ENCODE data around the gene ELP4.

ELP4 gene

GRCh38 chr11:31706357-31706756, 196.8 kb downstream of the ELP4 start:
- H3K9me3 ChIP-seq, result no peaks in the 10 kb centered on the region
- H3K27me3 ChIP-seq, result no peaks in the 10 kb centered on the region
- H3K4me1 ChIP-seq, result no peaks in the 10 kb centered on the region
- no peak for DNase-seq
- H3K4me3 ChIP-seq (ENCODE audit: low read depth, low read length), result no peak overlapping the region
- TF ChIP-seq CTCF (IDR thresholded peaks at IDR 0.05; ENCODE audit: low read depth, low read length), result no peak
- no peaks in the 10 kb centered on the region for H3K36me3 ChIP-seq

- H3K36me3 ChIP-seq, result no peaks in the 10 kb centered on the region
- no peak for TF ChIP-seq CTCF (IDR thresholded peaks at IDR 0.05; ENCODE audit: low read depth, low read length)
- DNase-seq, result no peak
- H3K4me1 ChIP-seq, result no peaks in the 10 kb centered on the region
- H3K27me3 ChIP-seq, result no peaks in the 10 kb centered on the region
- H3K9me3 ChIP-seq, result no peaks in the 10 kb centered on the region
- no peak overlapping the region for H3K4me3 ChIP-seq (ENCODE audit: low read depth, low read length)
Observed at GRCh38 chr11:31711137-31711536, 201.6 kb downstream of the ELP4 start.

- TF ChIP-seq CTCF (IDR thresholded peaks at IDR 0.05; ENCODE audit: low read depth, low read length), result no peak
- Histone ChIP-seq H3K9me3 (no peaks in the 10 kb centered on the region), H3K27me3 (no peaks in the 10 kb centered on the region), H3K4me1 (no peaks in the 10 kb centered on the region), H3K4me3 (ENCODE audit: low read depth, low read length) (no peak overlapping the region), H3K36me3 (no peaks in the 10 kb centered on the region)
- DNase-seq, result no peak
Observed at GRCh38 chr11:31712851-31713250, 203.3 kb downstream of the ELP4 start.

- Histone ChIP-seq H3K9me3 (no peaks in the 10 kb centered on the region), H3K4me3 (ENCODE audit: low read depth, low read length) (no peak overlapping the region), H3K36me3 (no peaks in the 10 kb centered on the region), H3K4me1 (no peaks in the 10 kb centered on the region), H3K27me3 (no peaks in the 10 kb centered on the region)
- no peak for DNase-seq
- no peak for TF ChIP-seq CTCF (IDR thresholded peaks at IDR 0.05; ENCODE audit: low read depth, low read length)
Observed at GRCh38 chr11:31714840-31715239, 205.3 kb downstream of the ELP4 start.

- Histone ChIP-seq H3K4me1 (no peaks in the 10 kb centered on the region), H3K9me3 (no peaks in the 10 kb centered on the region), H3K27me3 (no peaks in the 10 kb centered on the region), H3K4me3 (ENCODE audit: low read depth, low read length) (no peak overlapping the region), H3K36me3 (no peaks in the 10 kb centered on the region)
- TF ChIP-seq CTCF (IDR thresholded peaks at IDR 0.05; ENCODE audit: low read depth, low read length), result no peak
- DNase-seq, result no peak
Observed at GRCh38 chr11:31720225-31720624, 210.7 kb downstream of the ELP4 start.

- no peak for TF ChIP-seq CTCF (IDR thresholded peaks at IDR 0.05; ENCODE audit: low read depth, low read length)
- Histone ChIP-seq H3K27me3 (no peaks in the 10 kb centered on the region), H3K36me3 (no peaks in the 10 kb centered on the region), H3K4me3 (ENCODE audit: low read depth, low read length) (no peak overlapping the region), H3K4me1 (no peaks in the 10 kb centered on the region), H3K9me3 (no peaks in the 10 kb centered on the region)
- no peak for DNase-seq
Observed at GRCh38 chr11:31720671-31721365, 211.3 kb downstream of the ELP4 start.

Measured in BE2C (cell line).